ENCODE results near the gene CACHD1. TPM values are rescaled to one million over a fixed set of nuclear protein-coding genes. Genes with fewer than 3 reads are reported as not detected.

The CACHD1 gene
- polyA plus RNA-seq, 2 of the 4 experiments (the other 2 are of a cell fraction): 0.72 to 1.6 TPM

GRCh38 chr1:64495878-64496277, 25.9 kb downstream of the CACHD1 start (continued):
- no peak for TF ChIP-seq RNF2 (IDR thresholded peaks at IDR 0.05; ENCODE audit: borderline replicate concordance, low read depth)

- no peak overlapping the region for H3K4me2 ChIP-seq
- FAIRE-seq (no peak), DNase-seq (ENCODE audit: low read depth in 1 of 2, low spot score in 1 of 2) (no peak), ATAC-seq (no peak)
- TF ChIP-seq HOXB13 (CRISPR knock-in tag; IDR thresholded peaks at IDR 0.05; ENCODE audit: low read depth) (no peak), MYC (IDR thresholded peaks at IDR 0.05; ENCODE audit: borderline replicate concordance, low read length) (no peak)
- TF ChIP-seq, protein P1, sequence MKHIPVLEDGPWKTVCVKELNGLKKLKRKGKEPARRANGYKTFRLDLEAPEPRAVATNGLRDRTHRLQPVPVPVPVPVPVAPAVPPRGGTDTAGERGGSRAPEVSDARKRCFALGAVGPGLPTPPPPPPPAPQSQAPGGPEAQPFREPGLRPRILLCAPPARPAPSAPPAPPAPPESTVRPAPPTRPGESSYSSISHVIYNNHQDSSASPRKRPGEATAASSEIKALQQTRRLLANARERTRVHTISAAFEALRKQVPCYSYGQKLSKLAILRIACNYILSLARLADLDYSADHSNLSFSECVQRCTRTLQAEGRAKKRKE (CRISPR knock-in tag; IDR thresholded peaks at IDR 0.05; ENCODE audit: low read depth): no peak
- WGBS (ENCODE audit: missing lambda C conversion rate): 60% methylated on average over 4 of the region's 4 CpGs
- no peak overlapping the region for H3K4me3 ChIP-seq
- H3K27ac ChIP-seq: no peak overlapping the region
- no peaks in the 10 kb centered on the region for H3K9me3 ChIP-seq
- 0 out of 3 replicates have a peak, but pooled peaks cover 4% of the 10 kb centered on the region for H3K4me1 ChIP-seq
- POLR2A ChIA-PET: interaction anchor here (0.7 kb wide), 1 partner anchor 174 kb away, joined by 3 read pairs; no protein-coding TSS in a partner anchor
- CTCF ChIA-PET: interaction anchor here (0.6 kb wide), 1 partner anchor 876 kb away, joined by 3 read pairs; no protein-coding TSS in a partner anchor
These were observed 26.7 kb downstream of the CACHD1 start for GRCh38 chr1:64496606-64497005.

- ATAC-seq: no peak
- FAIRE-seq: no peak
These were observed 27.4 kb downstream of the CACHD1 start for GRCh38 chr1:64497088-64497883.

DNA sequence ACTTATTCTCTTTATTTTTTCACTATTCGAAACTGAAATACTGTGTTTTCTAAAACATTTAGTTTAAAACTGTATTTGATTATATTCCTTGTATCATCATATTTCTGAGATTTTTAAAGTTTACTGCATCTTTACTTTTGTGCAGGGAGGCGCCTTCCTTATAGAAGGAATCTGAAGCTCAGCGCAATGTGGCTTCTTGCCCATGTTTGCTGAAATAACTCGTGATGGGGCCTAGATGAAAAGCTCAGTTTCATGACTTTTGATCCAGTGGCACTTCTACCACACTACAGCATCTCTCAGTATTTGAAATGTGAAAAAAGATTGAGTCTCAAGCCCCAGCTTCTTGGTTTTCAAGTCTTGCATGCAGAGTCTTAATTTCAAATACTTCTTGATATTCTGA, 28.4 kb downstream of the CACHD1 start:
- ChIA-PET CTCF (no interaction called here), POLR2A (no interaction called here)
- Histone ChIP-seq H3K4me1 (0 out of 3 replicates have a peak, but pooled peaks cover 4% of the 10 kb centered on the region), H3K27ac (no peak overlapping the region), H3K4me3 (no peak overlapping the region), H3K4me2 (no peak overlapping the region), H3K9me3 (no peaks in the 10 kb centered on the region)
- ATAC-seq (no peak), DNase-seq (ENCODE audit: low read depth in 1 of 2, low spot score in 1 of 2) (no peak), FAIRE-seq (no peak)
- WGBS (ENCODE audit: missing lambda C conversion rate): 64% methylated on average over 4 of the region's 4 CpGs
- no peak for TF ChIP-seq ZNF302 (CRISPR knock-in tag; IDR thresholded peaks at IDR 0.05)
- no peak for TF ChIP-seq MYC (IDR thresholded peaks at IDR 0.05; ENCODE audit: borderline replicate concordance, low read length)
- TF ChIP-seq JUN (IDR thresholded peaks at IDR 0.05): no peak
- no peak for TF ChIP-seq EP300 (IDR thresholded peaks at IDR 0.05)
- TF ChIP-seq EHF (CRISPR knock-in tag; IDR thresholded peaks at IDR 0.05): no peak
- no peak for TF ChIP-seq HOXB13 (CRISPR knock-in tag; IDR thresholded peaks at IDR 0.05; ENCODE audit: low read depth)
- no peak for TF ChIP-seq RARB (CRISPR knock-in tag; IDR thresholded peaks at IDR 0.05)
- TF ChIP-seq, protein P2, sequence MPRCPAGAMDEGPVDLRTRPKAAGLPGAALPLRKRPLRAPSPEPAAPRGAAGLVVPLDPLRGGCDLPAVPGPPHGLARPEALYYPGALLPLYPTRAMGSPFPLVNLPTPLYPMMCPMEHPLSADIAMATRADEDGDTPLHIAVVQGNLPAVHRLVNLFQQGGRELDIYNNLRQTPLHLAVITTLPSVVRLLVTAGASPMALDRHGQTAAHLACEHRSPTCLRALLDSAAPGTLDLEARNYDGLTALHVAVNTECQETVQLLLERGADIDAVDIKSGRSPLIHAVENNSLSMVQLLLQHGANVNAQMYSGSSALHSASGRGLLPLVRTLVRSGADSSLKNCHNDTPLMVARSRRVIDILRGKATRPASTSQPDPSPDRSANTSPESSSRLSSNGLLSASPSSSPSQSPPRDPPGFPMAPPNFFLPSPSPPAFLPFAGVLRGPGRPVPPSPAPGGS (IDR thresholded peaks at IDR 0.05): no peak
- no peak for TF ChIP-seq ELK1 (IDR thresholded peaks at IDR 0.05; ENCODE audit: low read depth, low read length)

More at GRCh38 chr1:64497088-64497883, 27.4 kb downstream of the CACHD1 start:
- no peak overlapping the region for H3K4me3 ChIP-seq
- no peak overlapping the region for H3K27ac ChIP-seq
- no peaks in the 10 kb centered on the region for H3K9me3 ChIP-seq
- TF ChIP-seq POLR2A (IDR thresholded peaks at IDR 0.05; ENCODE audit: low read length): no peak
- TF ChIP-seq POLR2AphosphoS2 (conservative IDR thresholded peaks at IDR 0.05; ENCODE audit: low read length): no peak
- TF ChIP-seq RCOR1 (IDR thresholded peaks at IDR 0.05; ENCODE audit: low read depth, low read length): no peak
- no peak for TF ChIP-seq HDAC2 (IDR thresholded peaks at IDR 0.05)
- TF ChIP-seq HOXB5 (CRISPR knock-in tag; IDR thresholded peaks at IDR 0.05): no peak
- no peak for TF ChIP-seq JUN (IDR thresholded peaks at IDR 0.05)
- no peak for TF ChIP-seq MAFK (IDR thresholded peaks at IDR 0.05; ENCODE audit: partially characterized antibody)
- no peak for TF ChIP-seq BHLHE40 (IDR thresholded peaks at IDR 0.05; ENCODE audit: low read depth, low read length)
- TF ChIP-seq ZSCAN20 (CRISPR knock-in tag; IDR thresholded peaks at IDR 0.05): no peak
- TF ChIP-seq FOSL2 (IDR thresholded peaks at IDR 0.05): no peak
- TF ChIP-seq FOSL2 (CRISPR knock-in tag; IDR thresholded peaks at IDR 0.05): no peak
- no peak for TF ChIP-seq ZFP36 (IDR thresholded peaks at IDR 0.05; ENCODE audit: borderline replicate concordance, partially characterized antibody)
- 68% methylated on average over 4 of the region's 4 CpGs for whole genome bisulfite sequencing (ENCODE audit: missing lambda C conversion rate)
- ChIA-PET CTCF (interaction anchor here (0.6 kb wide), 1 partner anchor 876 kb away, joined by 3 read pairs; no protein-coding TSS in a partner anchor), POLR2A (interaction anchor here (0.7 kb wide), 1 partner anchor 173 kb away, joined by 3 read pairs; no protein-coding TSS in a partner anchor)
- DNase-seq (ENCODE audit: low read depth in 1 of 2, low spot score in 1 of 2): no peak
- no peak overlapping the region for H3K4me2 ChIP-seq
- 0 out of 3 replicates have a peak, but pooled peaks cover 4% of the 10 kb centered on the region for H3K4me1 ChIP-seq
